HepG2 (cell line): Measurements from ENCODE around the gene ZFYVE26. TPM values are rescaled to one million over a fixed set of nuclear protein-coding genes. Genes with fewer than 3 reads are reported as not detected.

ENCODE experiments used
- CEBPB ChIP-seq: IDR thresholded peaks from 2 replicates; pipeline ENCODE4 v1.6.1; 2011; ENCODE audit warnings: low read depth, low read length, improper control_type of control experiment, borderline replicate concordance
- ESRRA ChIP-seq: sonication (generic); formaldehyde crosslinking; IDR thresholded peaks from 2 replicates; pipeline ENCODE4 v1.5.1; 2020; ENCODE audit warnings: mild to moderate bottlenecking, low read depth, missing genetic modification reagents
- ETV6 ChIP-seq: sonication (generic); formaldehyde crosslinking; conservative IDR thresholded peaks from 2 replicates; pipeline ENCODE4 v1.4.0; 2020; ENCODE audit warnings: missing genetic modification reagents
- FOXK1 ChIP-seq: sonication (generic); formaldehyde crosslinking; IDR thresholded peaks from 2 replicates; pipeline ENCODE4 v1.4.0; 2020; ENCODE audit warnings: low read depth, missing genetic modification reagents, borderline replicate concordance
- FOXO1 ChIP-seq: sonication (generic); formaldehyde crosslinking; IDR thresholded peaks from 2 replicates; pipeline ENCODE4 v1.4.0; 2020; ENCODE audit warnings: missing genetic modification reagents
- IRF9 ChIP-seq: sonication (generic); formaldehyde crosslinking; IDR thresholded peaks from 2 replicates; pipeline ENCODE4 v1.8.0; 2022; ENCODE audit warnings: missing genetic modification reagents, mild to moderate bottlenecking, borderline replicate concordance
- MIXL1 ChIP-seq: IDR thresholded peaks from 2 replicates; pipeline ENCODE4 v1.6.1; 2016
- PHF20 ChIP-seq: sonication (generic); formaldehyde crosslinking; IDR thresholded peaks from 2 replicates; pipeline ENCODE4 v1.5.0; 2020; ENCODE audit warnings: mild to moderate bottlenecking, missing genetic modification reagents
- PRPF4 ChIP-seq: fragments of 200-400 bp; formaldehyde crosslinking; IDR thresholded peaks from 2 replicates; pipeline ENCODE4 v1.6.1; 2016; ENCODE audit warnings: low read length, low read depth; ENCODE audit not compliant: poor library complexity, severe bottlenecking
- SOX6 ChIP-seq, 2 experiments: fragments of 450-650 bp in 1 of 2; sonication (generic) in 1 of 2; formaldehyde crosslinking in 1 of 2; IDR thresholded peaks; 2 replicates each; pipeline versions ENCODE4 v1.4.0 to v1.6.1; 2017 to 2020; ENCODE audit warnings: antibody characterized with exemption in 1 of 2, mild to moderate bottlenecking in 1 of 2, missing genetic modification reagents in 1 of 2
- TBX2 ChIP-seq: sonication (generic); formaldehyde crosslinking; IDR thresholded peaks from 2 replicates; pipeline ENCODE4 v1.5.0; 2020; ENCODE audit warnings: missing genetic modification reagents, mild to moderate bottlenecking, borderline replicate concordance
- THRA ChIP-seq: sonication (generic); formaldehyde crosslinking; IDR thresholded peaks from 2 replicates; pipeline ENCODE4 v1.4.0; 2020; ENCODE audit warnings: missing genetic modification reagents, borderline replicate concordance
- ZFP91 ChIP-seq: sonication (generic); formaldehyde crosslinking; IDR thresholded peaks from 2 replicates; pipeline ENCODE4 v1.9.0; 2022; ENCODE audit warnings: missing genetic modification reagents, mild to moderate bottlenecking, borderline replicate concordance
- ZNF333 ChIP-seq: sonication (generic); formaldehyde crosslinking; IDR thresholded peaks from 2 replicates; pipeline ENCODE4 v1.4.0; 2020; ENCODE audit warnings: mild to moderate bottlenecking, missing genetic modification reagents, borderline replicate concordance
- ZNF430 ChIP-seq: sonication (generic); formaldehyde crosslinking; IDR thresholded peaks from 2 replicates; pipeline ENCODE4 v1.9.0; 2021; ENCODE audit warnings: mild to moderate bottlenecking, missing genetic modification reagents
- ZNF572 ChIP-seq: sonication (generic); formaldehyde crosslinking; IDR thresholded peaks from 2 replicates; pipeline ENCODE4 v1.5.1; 2020; ENCODE audit warnings: mild to moderate bottlenecking, missing genetic modification reagents
- polyA plus RNA-seq, 8 experiments: library from polyadenylated mRNA; depleted of rRNA in 3 of 8; stranded (reverse) in 7 of 8; unstranded in 1 of 8; fragments of >200 nt; fragmentation: Illumina TruSeq in 4 of 8; extraction: Trizol in 4 of 8; gene quantifications; 2 replicates each; pipeline versions ENCODE4 v1.2.1 to v1.2.3, GENCODE V29; 2011 to 2016; ENCODE audit warnings: low read depth in 4 of 8, missing spikeins in 1 of 8, mixed read lengths in 1 of 8; ENCODE audit not compliant: insufficient read depth in 1 of 8
- total RNA-seq, 5 experiments: library from RNA; depleted of rRNA; stranded (reverse); fragments of >200 nt; fragmentation: Illumina TruSeq; extraction: Trizol; gene quantifications; 2 replicates each; pipeline ENCODE4 v1.2.3, GENCODE V29; 2016; ENCODE audit warnings: low read depth in 1 of 5
- TF ChIP-seq, protein P1 (sequence below): sonication (generic); formaldehyde crosslinking; conservative IDR thresholded peaks from 2 replicates; pipeline ENCODE4 v1.8.0; 2022; ENCODE audit warnings: missing genetic modification reagents
- TF ChIP-seq, protein P2 (sequence below): IDR thresholded peaks from 2 replicates; pipeline ENCODE4 v1.4.0; 2020; ENCODE audit warnings: mild to moderate bottlenecking, missing genetic modification reagents

Gene ZFYVE26
- total and polyA plus RNA-seq, 2 of the 13 experiments (the other 11 are each of a cell fraction or from before 2014, with no cell fraction given), result 13.6 to 16.4 TPM

DNA sequence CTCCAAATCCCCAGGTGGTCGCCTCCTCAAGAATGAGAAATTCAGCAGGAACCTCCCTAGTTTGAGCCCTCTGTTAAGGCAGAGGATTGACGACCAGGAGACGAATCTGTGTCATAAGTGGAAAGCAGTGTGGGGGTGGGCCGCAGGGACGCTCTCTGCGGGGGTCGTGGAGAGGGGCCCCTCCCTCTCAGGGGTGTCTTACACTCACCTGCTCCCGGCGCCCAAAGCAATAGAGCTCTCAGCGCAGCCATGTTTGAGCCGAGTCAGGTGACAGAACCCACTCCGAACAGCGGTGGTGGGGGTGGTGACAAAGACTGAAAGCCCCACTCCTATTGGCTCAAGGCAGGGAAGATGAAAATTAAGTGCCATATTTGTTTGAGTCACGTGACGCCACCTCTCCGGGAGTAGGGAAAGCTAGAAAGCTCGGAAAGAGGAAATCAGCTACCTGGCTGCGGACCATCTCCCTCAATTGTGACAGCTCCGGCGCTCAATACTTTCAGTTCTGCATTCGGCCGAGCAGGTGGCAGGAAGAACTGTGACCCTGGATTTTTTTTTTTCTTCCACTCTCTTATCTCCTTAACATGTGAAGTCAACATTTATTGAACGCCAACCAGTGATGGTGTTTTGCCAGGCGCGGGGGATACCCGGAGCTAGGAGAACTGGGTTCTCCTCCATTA, at the start of gene ZFYVE26 (continued):
- TF ChIP-seq FOXO1 (CRISPR knock-in tag), result 0 out of 2 replicates have a peak, but pooled peaks have one; percentile 28
- peak; percentile 53; the same call in 1 of the 2 replicates for TF ChIP-seq IRF9
- no peak for TF ChIP-seq ESRRA
- peak; percentile 18; the same call in 1 of the 2 replicates for TF ChIP-seq ZFP91 (CRISPR knock-in tag)
- TF ChIP-seq TBX2 (CRISPR knock-in tag), result peak; percentile 74
- TF ChIP-seq, protein P1, sequence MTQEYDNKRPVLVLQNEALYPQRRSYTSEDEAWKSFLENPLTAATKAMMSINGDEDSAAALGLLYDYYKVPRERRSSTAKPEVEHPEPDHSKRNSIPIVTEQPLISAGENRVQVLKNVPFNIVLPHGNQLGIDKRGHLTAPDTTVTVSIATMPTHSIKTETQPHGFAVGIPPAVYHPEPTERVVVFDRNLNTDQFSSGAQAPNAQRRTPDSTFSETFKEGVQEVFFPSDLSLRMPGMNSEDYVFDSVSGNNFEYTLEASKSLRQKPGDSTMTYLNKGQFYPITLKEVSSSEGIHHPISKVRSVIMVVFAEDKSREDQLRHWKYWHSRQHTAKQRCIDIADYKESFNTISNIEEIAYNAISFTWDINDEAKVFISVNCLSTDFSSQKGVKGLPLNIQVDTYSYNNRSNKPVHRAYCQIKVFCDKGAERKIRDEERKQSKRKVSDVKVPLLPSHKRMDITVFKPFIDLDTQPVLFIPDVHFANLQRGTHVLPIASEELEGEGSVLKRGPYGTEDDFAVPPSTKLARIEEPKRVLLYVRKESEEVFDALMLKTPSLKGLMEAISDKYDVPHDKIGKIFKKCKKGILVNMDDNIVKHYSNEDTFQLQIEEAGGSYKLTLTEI (CRISPR knock-in tag), result no peak
- TF ChIP-seq ZNF572, result no peak
- TF ChIP-seq THRA (CRISPR knock-in tag), result peak; percentile 40; the same call in 1 of the 2 replicates
- 0 out of 2 replicates have a peak, but pooled peaks have one; percentile 41 for TF ChIP-seq ETV6 (CRISPR knock-in tag)
- peak; percentile 98 for TF ChIP-seq PHF20
- TF ChIP-seq, protein P2, sequence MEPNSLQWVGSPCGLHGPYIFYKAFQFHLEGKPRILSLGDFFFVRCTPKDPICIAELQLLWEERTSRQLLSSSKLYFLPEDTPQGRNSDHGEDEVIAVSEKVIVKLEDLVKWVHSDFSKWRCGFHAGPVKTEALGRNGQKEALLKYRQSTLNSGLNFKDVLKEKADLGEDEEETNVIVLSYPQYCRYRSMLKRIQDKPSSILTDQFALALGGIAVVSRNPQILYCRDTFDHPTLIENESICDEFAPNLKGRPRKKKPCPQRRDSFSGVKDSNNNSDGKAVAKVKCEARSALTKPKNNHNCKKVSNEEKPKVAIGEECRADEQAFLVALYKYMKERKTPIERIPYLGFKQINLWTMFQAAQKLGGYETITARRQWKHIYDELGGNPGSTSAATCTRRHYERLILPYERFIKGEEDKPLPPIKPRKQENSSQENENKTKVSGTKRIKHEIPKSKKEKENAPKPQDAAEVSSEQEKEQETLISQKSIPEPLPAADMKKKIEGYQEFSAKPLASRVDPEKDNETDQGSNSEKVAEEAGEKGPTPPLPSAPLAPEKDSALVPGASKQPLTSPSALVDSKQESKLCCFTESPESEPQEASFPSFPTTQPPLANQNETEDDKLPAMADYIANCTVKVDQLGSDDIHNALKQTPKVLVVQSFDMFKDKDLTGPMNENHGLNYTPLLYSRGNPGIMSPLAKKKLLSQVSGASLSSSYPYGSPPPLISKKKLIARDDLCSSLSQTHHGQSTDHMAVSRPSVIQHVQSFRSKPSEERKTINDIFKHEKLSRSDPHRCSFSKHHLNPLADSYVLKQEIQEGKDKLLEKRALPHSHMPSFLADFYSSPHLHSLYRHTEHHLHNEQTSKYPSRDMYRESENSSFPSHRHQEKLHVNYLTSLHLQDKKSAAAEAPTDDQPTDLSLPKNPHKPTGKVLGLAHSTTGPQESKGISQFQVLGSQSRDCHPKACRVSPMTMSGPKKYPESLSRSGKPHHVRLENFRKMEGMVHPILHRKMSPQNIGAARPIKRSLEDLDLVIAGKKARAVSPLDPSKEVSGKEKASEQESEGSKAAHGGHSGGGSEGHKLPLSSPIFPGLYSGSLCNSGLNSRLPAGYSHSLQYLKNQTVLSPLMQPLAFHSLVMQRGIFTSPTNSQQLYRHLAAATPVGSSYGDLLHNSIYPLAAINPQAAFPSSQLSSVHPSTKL (CRISPR knock-in tag), result peak; percentile 25; the same call in 1 of the 2 replicates
- no peak for TF ChIP-seq CEBPB
- no peak for TF ChIP-seq ZNF333
- no peak for TF ChIP-seq MIXL1
- no peak for TF ChIP-seq PRPF4
- TF ChIP-seq ZNF430 (CRISPR knock-in tag), result 0 out of 2 replicates have a peak, but pooled peaks have one; percentile 40
- no peak for TF ChIP-seq SOX6 (IDR thresholded peaks at IDR 0.05)
- TF ChIP-seq SOX6 (CRISPR knock-in tag; IDR thresholded peaks at IDR 0.05), result peak; percentile 41; the same call in 1 of the 2 replicates
- peak; percentile 74 for TF ChIP-seq FOXK1 (CRISPR knock-in tag)
